Measurements from ENCODE around the gene IFT22.
"Not testable (repeated sequence)": the region's sequence is repeated elsewhere in the genome, so short reads cannot be mapped to it uniquely, and the experiment has no call there.

Gene IFT22

GRCh38 chr7:101315336-101315735 is 6.3 kb downstream of the IFT22 start:
- DNase-seq (ENCODE audit: low read depth in 2 of 2): peak in 1 of 2 donors; percentile 25

GRCh38 chr7:101308245-101309085 is 13.1 kb downstream of the IFT22 start:
- peak in 1 of 2 donors; percentile 41 for DNase-seq (ENCODE audit: low read depth in 2 of 2)

GRCh38 chr7:101306307-101306706 is 15.3 kb downstream of the IFT22 start:
- DNase-seq (ENCODE audit: low read depth in 2 of 2): no peak

GRCh38 chr7:101303102-101303701 is 18.4 kb downstream of the IFT22 start:
- DNase-seq (ENCODE audit: low read depth in 2 of 2): no peak

GRCh38 chr7:101302641-101303101 is 18.9 kb downstream of the IFT22 start:
- DNase-seq (ENCODE audit: low read depth in 2 of 2): no peak

GRCh38 chr7:101300465-101301376 is 20.9 kb downstream of the IFT22 start:
- no peak for DNase-seq (ENCODE audit: low read depth in 2 of 2)

- DNase-seq (ENCODE audit: low read depth in 2 of 2): no peak
Observed at GRCh38 chr7:101299511-101300464, 21.8 kb downstream of the IFT22 start.

- DNase-seq (ENCODE audit: low read depth in 2 of 2): no peak
Observed at GRCh38 chr7:101294832-101295121, 26.8 kb downstream of the IFT22 start.

GRCh38 chr7:101294039-101294831 is 27.4 kb downstream of the IFT22 start:
- DNase-seq (ENCODE audit: low read depth in 2 of 2): no peak

- not testable (repeated sequence) for DNase-seq (ENCODE audit: low read depth in 2 of 2)
Observed at GRCh38 chr7:101293069-101294021, 28.3 kb downstream of the IFT22 start.

- DNase-seq (ENCODE audit: low read depth in 2 of 2): not testable (repeated sequence)
Observed at GRCh38 chr7:101292566-101292965, 29.0 kb downstream of the IFT22 start.

- peak; percentile 20 to 42 for DNase-seq (ENCODE audit: low read depth in 2 of 2)
Observed at GRCh38 chr7:101290186-101291037, 31.2 kb downstream of the IFT22 start.

- DNase-seq (ENCODE audit: low read depth in 2 of 2): not testable (repeated sequence)
Observed at GRCh38 chr7:101289687-101290086, 31.9 kb downstream of the IFT22 start.

GRCh38 chr7:101288439-101288838 is 33.2 kb downstream of the IFT22 start:
- DNase-seq (ENCODE audit: low read depth in 2 of 2): no peak

- DNase-seq (ENCODE audit: low read depth in 2 of 2): no peak
Observed at GRCh38 chr7:101287032-101287431, 34.6 kb downstream of the IFT22 start.

GRCh38 chr7:101285880-101286279 is 35.7 kb downstream of the IFT22 start:
- DNase-seq (ENCODE audit: low read depth in 2 of 2): not testable (repeated sequence)

- DNase-seq (ENCODE audit: low read depth in 2 of 2): no peak
Observed at GRCh38 chr7:101285171-101285570, 36.4 kb downstream of the IFT22 start.

- DNase-seq (ENCODE audit: low read depth in 2 of 2): not testable (repeated sequence)
Observed at GRCh38 chr7:101280912-101281311, 40.7 kb downstream of the IFT22 start.
